Measurements from ENCODE around the gene DLX4. TPM values are rescaled to one million over a fixed set of nuclear protein-coding genes. Genes with fewer than 3 reads are reported as not detected.

Gene DLX4
- total and polyA plus RNA-seq, 2 donors (not counting 3 experiments of a cell fraction or from before 2014, with no cell fraction given): not detected

DNA sequence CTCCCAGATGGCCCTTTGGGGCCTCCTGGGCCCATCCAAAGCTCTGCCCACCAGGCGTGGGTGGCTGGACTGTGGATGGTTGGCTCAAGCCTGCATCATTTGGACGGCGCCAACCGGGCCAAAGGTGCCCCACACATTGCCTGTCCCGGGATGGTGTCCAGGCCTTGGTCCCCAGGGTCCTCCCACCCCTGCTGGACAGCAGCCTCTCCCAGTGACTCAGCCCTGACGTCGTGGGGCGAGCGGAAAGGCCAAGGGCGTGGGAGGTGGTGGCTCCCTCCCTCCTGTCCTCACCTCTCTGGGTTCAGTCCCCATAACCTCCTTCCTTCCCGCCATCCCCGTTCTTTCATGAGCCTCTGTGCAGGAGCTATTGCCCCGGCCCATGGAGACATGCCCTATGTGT lies 42.1 kb upstream of the DLX4 start:
- H3K27me3 ChIP-seq (ENCODE audit: control insufficient read depth in 2 of 2, insufficient read depth in 2 of 2, low read length in 2 of 2): peaks cover 0 to 3% of the 10 kb centered on the region in 2 experiments
- no peak overlapping the region for H3K4me3 ChIP-seq (replicated peaks in 1 of 3; ENCODE audit: insufficient read depth in 1 of 3, low read depth in 1 of 3, low read length in 3 of 3)
- H3K9me3 ChIP-seq (replicated peaks; ENCODE audit: control insufficient read depth, insufficient read depth, low read length): no peaks in the 10 kb centered on the region
- ChIA-PET CTCF (interaction anchor here (0.9 to 1.7 kb wide), 7 partner anchors 10 to 47 kb away, joined by 3 to 9 read pairs (median 3); no protein-coding TSS in a partner anchor), POLR2A (no interaction called here)
- DNase-seq (ENCODE audit: low read depth, low spot score) (no peak), FAIRE-seq (no peak)
- H3K27ac ChIP-seq (ENCODE audit: insufficient read depth, low read depth, low read length): no peak overlapping the region
- TF ChIP-seq, protein P1, sequence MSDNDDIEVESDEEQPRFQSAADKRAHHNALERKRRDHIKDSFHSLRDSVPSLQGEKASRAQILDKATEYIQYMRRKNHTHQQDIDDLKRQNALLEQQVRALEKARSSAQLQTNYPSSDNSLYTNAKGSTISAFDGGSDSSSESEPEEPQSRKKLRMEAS (IDR thresholded peaks at IDR 0.05; ENCODE audit: insufficient read depth, insufficient read length): no peak
- TF ChIP-seq, protein P2, sequence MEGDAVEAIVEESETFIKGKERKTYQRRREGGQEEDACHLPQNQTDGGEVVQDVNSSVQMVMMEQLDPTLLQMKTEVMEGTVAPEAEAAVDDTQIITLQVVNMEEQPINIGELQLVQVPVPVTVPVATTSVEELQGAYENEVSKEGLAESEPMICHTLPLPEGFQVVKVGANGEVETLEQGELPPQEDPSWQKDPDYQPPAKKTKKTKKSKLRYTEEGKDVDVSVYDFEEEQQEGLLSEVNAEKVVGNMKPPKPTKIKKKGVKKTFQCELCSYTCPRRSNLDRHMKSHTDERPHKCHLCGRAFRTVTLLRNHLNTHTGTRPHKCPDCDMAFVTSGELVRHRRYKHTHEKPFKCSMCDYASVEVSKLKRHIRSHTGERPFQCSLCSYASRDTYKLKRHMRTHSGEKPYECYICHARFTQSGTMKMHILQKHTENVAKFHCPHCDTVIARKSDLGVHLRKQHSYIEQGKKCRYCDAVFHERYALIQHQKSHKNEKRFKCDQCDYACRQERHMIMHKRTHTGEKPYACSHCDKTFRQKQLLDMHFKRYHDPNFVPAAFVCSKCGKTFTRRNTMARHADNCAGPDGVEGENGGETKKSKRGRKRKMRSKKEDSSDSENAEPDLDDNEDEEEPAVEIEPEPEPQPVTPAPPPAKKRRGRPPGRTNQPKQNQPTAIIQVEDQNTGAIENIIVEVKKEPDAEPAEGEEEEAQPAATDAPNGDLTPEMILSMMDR (IDR thresholded peaks at IDR 0.05; ENCODE audit: extremely low read depth in 1 of 2, insufficient read depth in 1 of 2, low read depth in 1 of 2, low read length in 2 of 2): no peak
- no peak for TF ChIP-seq FOS (IDR thresholded peaks at IDR 0.05; ENCODE audit: borderline replicate concordance, insufficient read depth, low read length)
- TF ChIP-seq MYC (IDR thresholded peaks at IDR 0.05; ENCODE audit: low read depth, low read length): no peak
- TF ChIP-seq GATA2 (IDR thresholded peaks at IDR 0.05; ENCODE audit: insufficient read depth, insufficient read length, low read depth, low read length): no peak
- TF ChIP-seq EZH2 (IDR thresholded peaks at IDR 0.05; ENCODE audit: borderline replicate concordance, low read depth, low read length, severe bottlenecking): no peak
- TF ChIP-seq JUN (IDR thresholded peaks at IDR 0.05; ENCODE audit: borderline replicate concordance, insufficient read depth, insufficient read length, low read depth): no peak
- no peak for TF ChIP-seq POLR2AphosphoS5 (IDR thresholded peaks at IDR 0.05; ENCODE audit: insufficient read depth, low read depth, low read length)
- no peak for TF ChIP-seq POLR2A (IDR thresholded peaks at IDR 0.05; ENCODE audit: low read depth, low read length)
- H4K20me1 ChIP-seq (replicated peaks; ENCODE audit: control insufficient read depth, extremely low read depth, insufficient read depth, low read length): no peaks in the 10 kb centered on the region
- no peak overlapping the region for H2AFZ ChIP-seq (ENCODE audit: low read depth, low read length)
- no peaks in the 10 kb centered on the region for H3K9me1 ChIP-seq (replicated peaks; ENCODE audit: control insufficient read depth, extremely low read depth, insufficient read depth, low read length)
- H3K4me2 ChIP-seq (ENCODE audit: insufficient read depth, low read length): no peak overlapping the region
- no TSS peak for BruUV-seq (replicated peaks)
- no peaks in the 10 kb centered on the region for H3K79me2 ChIP-seq (ENCODE audit: control insufficient read depth, insufficient read depth, low read length)
- no peaks in the 10 kb centered on the region for H3K36me3 ChIP-seq (ENCODE audit: control insufficient read depth in 2 of 2, extremely low read depth in 1 of 2, insufficient read depth in 2 of 2, low read length in 2 of 2)
- dilution Hi-C loops (cut with MboI; ENCODE audit: extremely low pct_ligation_motif_present, low sequenced_read_pairs) (no loop called here), intact Hi-C loops (cut with micrococcal nuclease) (no loop called here)
- H3K9ac ChIP-seq (replicated peaks; ENCODE audit: extremely low read depth, insufficient read depth, low read length): no peak overlapping the region
- H3K4me1 ChIP-seq (ENCODE audit: control insufficient read depth, extremely low read depth, insufficient read depth, low read length): no peaks in the 10 kb centered on the region

All from endothelial cell of umbilical vein (primary cell).